GM15510 (cell line): Measurements from ENCODE around the gene COL19A1.

Source experiments
- POLR2A ChIP-seq: IDR thresholded peaks from 3 replicates; pipeline ENCODE4 v1.6.1; 2011; ENCODE audit warnings: borderline replicate concordance; ENCODE audit not compliant: insufficient read length; ENCODE audit errors: extremely low read depth

COL19A1 gene

DNA sequence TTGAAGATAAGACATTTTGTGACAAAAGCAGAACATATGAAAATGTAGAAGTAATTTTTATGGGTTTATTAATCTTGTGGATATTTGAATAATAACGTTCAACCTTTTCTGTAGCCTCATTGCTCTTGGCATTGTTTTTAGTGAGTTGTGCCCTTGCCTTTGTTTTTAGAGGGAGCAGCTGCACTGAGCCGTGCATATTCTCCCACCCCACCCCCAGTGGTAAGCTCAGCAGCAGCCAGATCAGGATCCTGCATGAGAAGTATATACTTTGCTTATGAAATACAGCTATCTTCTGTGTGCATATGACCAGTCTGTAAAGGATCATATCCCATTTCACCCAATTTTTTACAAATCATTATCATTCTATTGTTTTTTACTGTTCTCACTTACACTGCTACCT lies 252.3 kb downstream of the COL19A1 start:
- TF ChIP-seq POLR2A: no peak

DNA sequence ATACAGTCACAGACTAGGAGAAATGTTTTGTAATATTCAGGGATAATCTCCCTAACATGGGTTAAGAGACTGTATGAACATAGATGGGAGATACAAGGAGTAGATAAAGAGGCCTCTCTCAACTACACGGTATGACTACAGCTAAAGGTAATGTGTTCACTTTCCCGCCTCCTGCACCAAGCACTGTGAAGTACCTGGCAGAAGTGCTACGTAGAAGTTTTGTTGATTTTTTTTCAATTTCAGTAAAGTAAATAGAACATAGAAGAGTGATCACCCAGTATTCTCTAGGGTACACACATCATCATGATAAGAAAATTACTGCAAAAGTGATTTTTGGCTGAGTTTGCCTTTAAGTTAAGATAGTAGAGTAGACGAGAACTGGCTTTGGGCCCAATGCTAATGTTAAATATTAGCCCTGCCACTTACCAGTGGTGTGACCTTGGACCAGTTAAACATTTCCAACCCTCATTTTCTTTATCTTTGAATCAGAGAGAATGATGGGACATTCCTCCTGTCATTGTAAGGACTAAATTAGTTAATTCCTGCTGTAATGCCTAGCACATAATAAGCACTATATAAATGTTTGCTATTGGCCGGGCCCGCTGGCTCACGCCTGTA lies 253.0 kb downstream of the COL19A1 start:
- TF ChIP-seq POLR2A: no peak

DNA sequence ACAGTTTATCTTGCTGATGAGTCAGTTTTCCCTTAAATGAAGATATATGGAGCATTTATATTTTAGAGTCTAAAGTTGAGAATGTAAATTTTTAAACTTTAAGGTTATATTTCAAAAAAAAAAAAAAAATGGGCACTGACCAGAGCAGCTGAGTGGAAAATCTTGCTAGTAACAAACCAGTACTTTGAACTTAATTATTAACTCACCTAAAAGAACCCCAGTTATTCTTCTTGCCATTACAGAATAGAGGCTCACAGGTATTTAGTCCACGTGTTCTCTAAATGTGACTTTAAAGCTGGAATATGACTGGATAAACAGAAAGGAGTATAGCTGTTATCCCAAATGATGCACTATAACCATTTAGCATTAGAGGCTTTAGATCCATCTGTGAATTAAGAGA lies 258.1 kb downstream of the COL19A1 start:
- TF ChIP-seq POLR2A: no peak

DNA sequence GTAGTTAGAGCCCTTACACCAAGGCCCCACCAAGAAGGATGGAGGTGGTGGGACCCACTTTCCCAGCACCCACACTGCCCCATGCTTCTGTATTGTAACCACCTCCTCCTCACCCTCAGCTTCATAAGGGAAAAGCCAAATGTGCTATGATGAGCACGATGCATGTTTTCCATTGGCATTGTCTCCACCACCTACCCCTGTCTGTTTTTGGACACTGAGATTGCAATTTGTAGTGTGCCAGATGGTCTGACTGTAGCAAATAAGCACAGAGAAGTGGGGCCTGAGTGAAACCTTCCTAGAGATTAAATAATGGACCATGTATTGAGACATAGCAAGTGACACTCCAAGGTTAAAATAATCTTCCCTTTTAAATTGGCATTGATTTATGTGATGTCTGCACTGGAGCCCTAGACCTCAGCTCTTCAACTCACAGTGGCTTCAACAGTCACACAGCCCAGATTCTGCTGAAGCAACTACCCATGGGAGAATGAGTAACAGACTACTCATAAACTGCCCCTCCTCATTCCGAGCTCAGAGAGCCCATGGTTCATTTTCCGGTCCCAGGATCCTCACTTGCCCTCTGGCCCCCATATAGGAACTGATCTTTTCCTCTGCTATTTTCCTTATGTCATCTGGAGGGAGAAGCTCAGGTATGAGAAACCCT lies 258.7 kb downstream of the COL19A1 start:
- no peak for TF ChIP-seq POLR2A

DNA sequence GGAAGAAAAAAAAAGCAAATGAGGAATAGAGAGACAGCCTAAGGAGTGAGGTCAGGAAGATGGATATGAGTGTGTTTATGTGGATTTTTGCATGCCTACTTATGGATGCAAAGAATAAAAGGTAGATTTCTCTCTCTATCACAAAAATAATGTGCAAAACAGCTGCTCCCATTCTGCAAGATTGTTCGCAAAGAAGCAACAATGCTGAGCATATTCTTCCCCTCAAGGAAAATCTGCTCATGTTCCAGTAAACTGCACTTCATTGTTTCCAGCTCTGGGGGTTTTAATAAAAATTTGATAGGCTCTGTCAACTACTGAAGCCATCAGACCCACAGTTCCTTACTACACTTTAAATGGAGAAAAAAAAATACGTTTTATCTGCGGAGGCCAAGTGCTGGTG lies 259.2 kb downstream of the COL19A1 start:
- no peak for TF ChIP-seq POLR2A

DNA sequence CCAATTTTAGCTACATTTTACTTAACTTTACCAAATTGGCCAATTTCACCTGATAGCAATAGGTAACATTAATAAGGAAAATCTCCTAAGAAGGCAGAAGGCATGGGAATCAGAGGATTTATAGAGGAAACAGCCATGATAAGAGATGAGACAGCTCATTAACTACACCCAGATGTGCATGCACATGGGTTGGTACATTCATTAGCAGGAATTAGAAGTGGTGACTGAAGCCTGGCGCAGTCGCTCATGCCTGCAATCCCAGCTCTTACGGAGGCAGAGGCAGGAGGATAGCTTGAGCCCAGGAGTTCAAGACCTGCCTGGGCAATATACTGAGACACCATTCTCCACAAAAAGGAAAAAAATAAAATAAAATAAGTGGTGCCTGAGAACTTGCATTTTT lies 263.0 kb downstream of the COL19A1 start:
- TF ChIP-seq POLR2A: no peak

DNA sequence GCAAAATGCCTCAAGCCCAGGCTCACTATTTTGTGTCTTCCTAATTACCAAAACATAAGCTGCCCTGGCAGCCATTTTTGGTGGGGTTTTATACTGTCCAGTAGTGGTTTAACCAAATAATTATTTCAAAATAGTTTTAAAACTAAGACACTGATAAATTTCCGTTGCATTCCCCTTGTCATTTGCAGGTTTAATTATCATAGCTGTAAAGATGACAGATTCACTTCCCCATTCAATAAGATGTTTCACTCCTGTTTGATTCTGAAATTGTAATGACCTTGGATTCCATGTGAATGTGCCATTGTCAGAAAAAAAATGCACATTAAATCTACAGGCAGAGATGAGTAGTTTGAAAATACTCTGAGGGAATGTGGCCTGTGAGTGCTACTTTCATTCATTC lies 264.5 kb downstream of the COL19A1 start:
- TF ChIP-seq POLR2A: no peak

DNA sequence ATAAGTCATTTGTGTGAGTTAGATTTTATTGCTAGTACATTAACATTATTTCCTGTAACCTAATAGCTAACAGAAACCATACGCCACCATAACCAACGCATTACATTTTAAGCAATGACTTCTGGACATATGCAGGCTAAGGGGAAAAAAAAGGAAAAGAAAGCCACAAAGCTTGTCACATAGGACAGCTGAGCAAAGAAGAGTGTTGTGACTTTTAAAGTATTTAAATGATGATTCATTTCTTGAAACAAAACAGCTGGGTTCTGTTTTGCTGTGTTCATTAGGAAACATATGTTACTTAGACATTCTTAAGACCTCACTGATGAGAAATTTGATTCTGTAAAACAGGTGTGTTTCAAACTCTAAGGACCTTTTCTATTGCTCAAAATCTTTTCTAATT lies 265.2 kb downstream of the COL19A1 start:
- TF ChIP-seq POLR2A: no peak

DNA sequence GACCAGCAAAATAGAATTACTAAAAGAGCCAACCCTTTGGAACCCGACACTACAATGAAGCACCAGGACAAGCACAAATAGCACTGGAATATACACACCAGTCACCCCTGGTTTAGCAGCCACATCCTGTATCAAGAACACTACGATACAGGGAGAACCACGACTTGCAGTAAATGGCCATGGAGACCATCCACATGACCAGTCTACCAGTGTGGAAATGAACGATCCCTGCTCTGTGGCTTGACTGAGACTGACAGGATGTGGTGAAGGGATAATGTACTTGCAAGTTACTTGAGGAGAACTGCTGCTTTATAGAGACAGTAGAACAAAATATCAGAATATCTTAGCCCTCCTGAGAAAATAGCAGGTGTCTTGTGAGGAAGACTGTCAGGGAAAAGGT lies 266.9 kb downstream of the COL19A1 start:
- no peak for TF ChIP-seq POLR2A

DNA sequence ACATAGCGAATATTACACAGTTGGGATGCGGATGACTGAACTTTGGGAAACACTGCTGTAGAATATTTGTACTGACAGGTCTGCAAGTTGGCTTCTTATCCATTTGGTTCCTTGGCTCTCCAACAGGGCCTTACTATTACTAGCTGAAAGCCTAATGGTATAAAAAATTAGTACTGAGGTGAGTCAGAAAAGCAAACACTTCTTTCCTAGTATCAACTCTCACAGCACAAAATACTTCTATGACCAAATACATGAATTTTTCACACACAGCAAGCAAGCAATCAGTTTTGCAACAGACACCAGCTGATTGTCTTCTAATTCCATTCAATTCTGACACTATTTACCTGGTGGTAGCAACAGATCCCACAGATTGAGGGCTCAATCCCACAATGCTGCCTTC lies 268.2 kb downstream of the COL19A1 start:
- TF ChIP-seq POLR2A: no peak

DNA sequence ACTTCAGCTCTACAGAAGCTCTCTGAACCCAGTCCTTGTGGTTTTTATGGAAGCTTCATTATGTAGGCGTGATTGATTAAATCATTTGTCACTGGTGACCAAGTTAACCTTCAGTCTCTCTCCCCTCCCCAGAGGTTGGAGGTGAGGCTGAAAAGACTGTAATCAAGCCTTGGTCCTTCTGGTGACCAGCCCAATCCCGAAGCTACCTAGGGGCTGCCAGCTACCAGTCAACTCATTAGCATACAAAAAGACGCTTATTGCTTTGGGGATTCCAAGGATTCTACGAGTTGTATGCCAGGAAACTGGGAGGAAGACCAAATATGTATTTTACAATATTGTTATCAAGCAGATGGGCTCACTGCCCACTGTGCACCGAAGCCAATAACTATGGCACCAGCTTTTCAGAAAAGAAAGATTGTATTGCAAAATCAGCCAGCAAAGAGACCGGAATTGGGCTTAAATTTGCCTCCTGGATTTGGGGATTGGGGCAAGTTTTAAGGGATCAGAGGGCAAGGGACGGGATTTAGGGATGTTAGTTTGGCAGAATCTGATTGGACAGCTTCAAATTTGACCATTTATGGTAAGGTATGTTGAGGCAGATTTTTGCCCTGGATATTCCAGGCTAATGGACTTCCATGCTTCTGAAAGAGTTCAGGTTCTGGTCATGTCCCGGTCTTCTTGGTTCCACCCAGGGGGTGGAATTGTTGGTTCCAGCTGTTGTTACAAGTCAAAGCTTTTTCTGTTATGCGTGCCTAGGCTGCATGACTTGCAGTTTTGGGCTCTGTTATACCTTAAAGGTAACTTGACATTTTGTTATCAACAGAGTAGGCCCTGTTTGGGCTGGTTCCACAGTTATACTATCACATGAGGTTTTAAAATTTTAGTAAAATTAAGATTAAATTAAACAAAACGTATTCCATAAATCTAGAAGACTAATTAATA lies 269.1 kb downstream of the COL19A1 start:
- TF ChIP-seq POLR2A: no peak

DNA sequence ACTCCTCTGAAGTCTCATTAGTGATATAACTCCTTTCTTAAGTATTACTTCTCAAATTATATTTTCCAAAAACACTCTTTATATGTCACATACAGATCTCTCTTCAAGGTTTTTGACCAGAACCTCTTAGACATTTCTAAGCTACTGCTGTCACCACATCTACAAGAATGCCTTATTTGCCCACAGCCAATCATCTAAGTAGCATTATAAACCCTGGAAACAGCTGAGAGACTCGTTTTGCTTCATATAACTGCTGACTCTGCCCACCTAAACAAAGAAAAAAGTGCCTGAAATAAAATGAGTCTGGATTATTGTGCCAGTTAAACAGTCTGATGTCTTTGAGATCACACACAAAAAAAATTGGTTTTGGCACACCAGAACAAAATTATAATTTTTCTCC lies 270.6 kb downstream of the COL19A1 start:
- TF ChIP-seq POLR2A: no peak

DNA sequence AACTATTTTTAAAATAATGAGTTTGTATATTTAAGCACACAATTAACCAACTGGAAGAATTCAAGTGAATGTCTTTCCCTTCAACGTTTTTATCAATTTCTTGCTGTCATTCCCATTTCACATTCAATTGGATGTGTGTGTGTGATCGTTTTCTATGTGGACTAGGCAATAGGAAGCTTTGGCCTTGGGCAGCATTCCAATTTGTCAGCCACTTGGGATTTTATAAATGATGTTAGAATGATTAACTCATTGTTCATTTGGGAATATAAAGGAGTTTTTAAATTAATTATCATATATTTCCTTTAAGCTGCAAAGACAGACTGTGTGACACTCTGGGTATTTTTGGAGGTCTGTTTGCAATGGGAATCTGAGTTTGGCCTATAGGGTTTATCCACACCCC lies 274.1 kb downstream of the COL19A1 start:
- no peak for TF ChIP-seq POLR2A

DNA sequence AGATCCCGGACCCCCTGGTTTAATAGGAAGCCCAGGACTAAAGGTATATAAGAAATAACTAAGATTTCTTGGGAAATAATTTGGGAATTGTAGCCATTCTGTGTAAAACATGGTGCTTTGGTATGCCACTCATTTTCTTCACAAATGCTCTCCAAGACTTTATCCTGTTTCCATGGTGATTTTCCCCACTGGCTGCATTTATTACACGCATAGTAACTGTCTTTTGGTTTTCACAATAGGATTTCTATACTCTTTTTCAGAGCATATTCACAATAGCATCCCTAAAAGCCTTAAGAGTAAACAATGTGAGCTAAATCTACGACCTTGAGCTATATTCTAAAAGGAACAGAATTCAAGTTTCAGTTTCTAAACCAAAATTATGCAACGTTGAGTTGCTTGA lies 275.7 kb downstream of the COL19A1 start:
- TF ChIP-seq POLR2A: no peak

DNA sequence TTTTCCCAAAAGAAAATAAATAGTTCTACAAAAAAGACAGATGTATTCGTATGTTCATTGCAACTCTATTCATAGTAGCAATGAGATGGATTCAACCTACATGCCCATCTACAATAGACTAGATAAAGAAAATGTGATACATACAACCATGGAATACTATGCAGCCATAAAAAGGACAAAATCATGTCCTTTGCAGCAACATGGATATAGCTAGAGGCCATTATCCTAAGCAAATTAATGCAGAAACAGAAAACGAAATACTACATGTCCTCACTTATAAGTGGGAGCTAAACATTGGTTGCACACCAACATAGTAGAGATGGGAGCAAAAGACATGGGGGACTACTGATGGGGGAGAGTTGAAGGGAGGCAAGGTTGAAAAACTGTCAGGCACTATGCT lies 278.8 kb downstream of the COL19A1 start:
- no peak for TF ChIP-seq POLR2A
